Hematopoietic multipotent progenitor cell treated with erythropoietin and hydrocortisone succinate and interleukin-3 and kit ligand, for 17 days (in vitro differentiated cells): Measurements from ENCODE around the gene SUMF1.
A peak's percentile ranks its signal among the peaks of the same experiment; 100 is the strongest.

ENCODE experiments used
- DNase-seq: peaks from one replicate; pipeline ENCODE4 v3.0.0-alpha.2; 2015; ENCODE audit warnings: low spot score

Gene SUMF1

GRCh38 chr3:4497843-4498324, 30.8 kb upstream of the SUMF1 start:
- DNase-seq = no peak

DNA sequence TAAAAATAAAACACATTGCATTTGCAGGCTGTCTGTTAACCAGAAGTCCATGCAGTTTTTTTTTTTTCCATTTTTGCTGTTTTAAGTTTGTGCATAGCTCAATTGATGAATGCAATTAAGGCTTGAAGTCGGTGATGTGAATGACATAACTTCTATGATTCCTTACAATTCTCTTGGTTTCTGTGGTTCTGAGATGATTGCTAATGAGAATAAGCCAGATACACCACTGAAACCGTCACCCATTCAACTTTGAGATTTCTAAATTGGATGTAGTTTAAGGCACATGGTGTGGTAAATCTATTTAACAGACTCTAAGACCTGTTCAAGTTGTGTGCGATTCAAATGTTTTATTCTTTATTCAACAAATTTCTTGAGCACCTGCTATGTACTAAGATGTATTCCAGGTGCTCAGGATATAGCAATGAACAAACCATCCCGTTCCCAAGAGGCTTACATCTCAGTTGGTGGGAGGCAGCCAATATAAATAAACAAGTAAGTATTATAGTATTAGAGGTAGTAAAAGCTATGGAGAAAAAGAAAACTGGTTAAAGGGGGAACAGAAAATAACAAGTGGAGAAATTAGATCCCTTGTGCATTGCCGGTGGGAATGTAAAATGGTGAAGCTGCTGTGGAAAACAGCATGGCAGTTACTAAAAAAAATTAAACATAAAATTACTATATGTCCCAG, 30.1 kb upstream of the SUMF1 start:
- DNase-seq = no peak

- no peak for DNase-seq
Observed at GRCh38 chr3:4496087-4496452, 29.0 kb upstream of the SUMF1 start.

DNA sequence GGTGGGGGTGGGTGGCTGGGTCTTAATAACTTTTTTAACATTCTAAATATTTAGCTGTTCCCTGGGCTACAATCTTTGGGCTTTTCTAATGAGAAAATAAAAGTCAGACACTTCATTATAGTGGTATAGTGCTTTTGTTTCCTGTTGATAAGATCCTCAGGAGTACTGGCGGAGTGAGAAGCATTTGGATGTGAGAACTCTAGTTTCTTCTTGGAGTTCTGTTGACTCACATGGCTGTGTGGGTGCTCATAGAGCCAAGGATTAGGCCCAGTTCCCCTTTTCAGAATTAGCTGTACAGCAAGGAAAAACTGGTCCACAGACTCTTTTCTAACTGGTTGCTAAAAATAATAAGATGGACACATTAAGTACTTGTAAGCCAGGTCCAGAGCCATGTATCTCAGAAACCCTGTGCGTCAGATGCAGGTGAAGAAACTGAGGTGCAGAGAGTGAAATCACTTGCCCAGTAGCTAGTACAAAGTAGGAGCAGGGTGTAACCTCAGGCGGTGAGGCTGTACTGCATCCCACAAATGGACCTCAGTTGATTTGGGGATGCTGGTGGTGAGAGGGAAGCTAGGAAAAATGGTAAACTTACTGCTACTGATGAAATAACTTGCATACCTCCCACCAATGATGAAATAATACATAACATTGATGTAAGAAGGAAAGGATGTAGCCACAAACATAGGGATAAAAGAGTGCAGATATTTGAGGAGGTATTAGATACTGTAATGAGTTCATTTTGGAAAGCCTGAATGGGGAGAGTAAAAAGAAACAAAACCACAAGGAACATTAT, 28.4 kb upstream of the SUMF1 start:
- DNase-seq = no peak

GRCh38 chr3:4494895-4495264, 27.8 kb upstream of the SUMF1 start:
- peak; percentile 15 for DNase-seq

GRCh38 chr3:4493941-4494894, 27.1 kb upstream of the SUMF1 start:
- DNase-seq = no peak

- DNase-seq = peak; percentile 93
Observed at GRCh38 chr3:4493014-4493940, 26.2 kb upstream of the SUMF1 start, which contains the start of gene ITPR1. Gene ITPR1 (plus strand): TSS chr3:4493348. CDS start chr3:4516492, 23,144 bp downstream.

GRCh38 chr3:4492208-4493013, 25.3 kb upstream of the SUMF1 start:
- peak; percentile 26 for DNase-seq

- no peak for DNase-seq
Observed at GRCh38 chr3:4491855-4492207, 24.8 kb upstream of the SUMF1 start.

DNA sequence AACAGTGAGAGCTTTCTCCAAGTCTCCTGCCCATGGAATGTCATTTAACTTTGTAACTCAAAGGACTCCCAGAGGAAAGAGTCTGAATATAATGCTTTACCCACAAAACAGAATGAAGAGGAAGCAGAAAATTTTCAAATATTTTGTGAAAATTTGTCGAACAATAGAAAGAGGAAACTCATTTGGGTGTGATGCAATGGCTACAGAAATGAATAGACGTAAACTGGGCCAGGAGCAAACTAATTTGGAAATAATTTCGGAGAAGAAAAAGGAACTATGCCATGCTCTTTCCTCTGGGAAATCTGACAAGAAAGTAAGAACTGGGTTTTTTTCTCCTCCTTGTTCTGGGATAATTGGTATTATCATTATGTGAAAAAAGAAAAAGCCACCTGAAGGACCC, 11.2 kb upstream of the SUMF1 start:
- no peak for DNase-seq

DNA sequence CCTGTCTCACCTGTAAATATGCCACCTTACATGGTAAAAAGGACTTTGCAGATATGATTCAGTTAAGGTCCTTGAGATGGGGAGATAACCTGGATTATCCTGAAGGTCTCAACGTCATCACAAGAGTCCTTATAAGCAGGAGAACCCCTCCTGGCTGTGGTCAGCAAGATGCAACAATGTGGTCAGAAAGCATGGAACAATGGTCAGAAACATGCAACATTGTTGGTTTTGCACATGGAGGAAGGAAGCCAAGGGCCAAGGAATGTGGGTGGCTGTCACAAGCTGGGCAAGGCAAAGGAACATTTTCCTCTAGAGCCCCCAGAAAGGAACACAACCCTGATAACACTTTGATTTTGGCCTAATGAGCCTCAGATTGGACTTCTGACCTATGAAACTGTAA, 9.4 kb upstream of the SUMF1 start:
- no peak for DNase-seq

GRCh38 chr3:4475804-4476203, 8.7 kb upstream of the SUMF1 start:
- DNase-seq = no peak

GRCh38 chr3:4474683-4475490, 7.8 kb upstream of the SUMF1 start:
- no peak for DNase-seq

GRCh38 chr3:4472766-4473165, 5.7 kb upstream of the SUMF1 start:
- no peak for DNase-seq

DNA sequence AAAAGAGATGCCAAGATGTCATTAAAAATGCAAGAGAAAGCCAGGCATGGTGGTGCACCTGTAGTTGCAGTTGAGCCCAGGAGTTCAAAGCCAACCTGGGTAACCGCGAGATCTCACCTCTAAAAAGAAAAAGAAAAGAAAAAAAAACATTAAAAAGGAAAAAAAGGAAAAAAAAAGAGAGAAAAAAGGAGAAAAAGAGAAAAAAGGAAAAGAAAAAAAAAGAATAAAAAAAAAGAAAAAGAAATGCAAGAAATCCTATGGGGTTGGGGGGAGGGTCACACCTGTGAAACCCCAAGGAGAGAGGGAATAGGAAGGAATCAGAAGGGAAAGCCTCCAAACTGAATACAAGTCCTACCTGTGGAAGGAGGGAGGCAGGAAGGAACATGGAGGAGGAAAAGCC, 5.2 kb upstream of the SUMF1 start:
- DNase-seq = no peak

DNA sequence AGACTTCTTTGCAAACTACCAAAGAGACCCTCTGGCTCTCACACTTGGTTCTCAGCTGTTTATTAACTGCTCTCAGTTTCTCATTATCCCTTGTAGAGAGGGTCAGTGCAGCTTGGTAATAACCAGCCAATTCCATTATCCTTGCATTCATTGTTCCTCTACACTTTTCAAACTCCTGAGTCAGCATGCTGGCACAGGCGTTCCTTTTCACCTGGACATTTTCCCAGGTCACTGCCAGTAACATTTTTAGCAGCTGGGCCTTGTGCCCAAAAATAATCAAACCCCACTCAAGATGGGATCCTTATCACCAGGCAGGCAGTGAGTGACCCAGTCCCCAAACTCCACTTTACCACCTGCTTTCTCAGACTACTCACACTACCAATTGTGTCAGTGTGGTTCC, 4.8 kb upstream of the SUMF1 start:
- DNase-seq = no peak

GRCh38 chr3:4467522-4467867, 426 bp upstream of the SUMF1 start:
- no peak for DNase-seq

DNA sequence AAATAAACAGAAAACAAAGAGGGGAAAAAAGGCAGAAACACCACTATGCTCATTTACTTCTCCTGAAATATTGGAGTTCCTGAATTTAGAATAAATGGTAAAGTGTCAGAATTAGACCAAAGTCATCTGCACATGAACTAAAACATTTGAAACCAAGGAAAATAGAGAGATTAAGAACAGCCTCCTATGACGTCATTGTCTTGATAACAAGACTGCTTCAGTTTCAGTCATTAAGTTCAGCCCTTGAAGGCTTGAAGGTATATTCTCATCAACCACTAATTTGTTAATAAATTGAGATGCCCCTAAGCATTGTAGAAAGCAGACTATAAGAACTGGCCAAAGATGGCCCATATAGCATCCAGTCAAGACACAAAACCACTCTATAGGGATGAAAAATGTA, 2.5 kb downstream of the SUMF1 start:
- peak; percentile 45 for DNase-seq

DNA sequence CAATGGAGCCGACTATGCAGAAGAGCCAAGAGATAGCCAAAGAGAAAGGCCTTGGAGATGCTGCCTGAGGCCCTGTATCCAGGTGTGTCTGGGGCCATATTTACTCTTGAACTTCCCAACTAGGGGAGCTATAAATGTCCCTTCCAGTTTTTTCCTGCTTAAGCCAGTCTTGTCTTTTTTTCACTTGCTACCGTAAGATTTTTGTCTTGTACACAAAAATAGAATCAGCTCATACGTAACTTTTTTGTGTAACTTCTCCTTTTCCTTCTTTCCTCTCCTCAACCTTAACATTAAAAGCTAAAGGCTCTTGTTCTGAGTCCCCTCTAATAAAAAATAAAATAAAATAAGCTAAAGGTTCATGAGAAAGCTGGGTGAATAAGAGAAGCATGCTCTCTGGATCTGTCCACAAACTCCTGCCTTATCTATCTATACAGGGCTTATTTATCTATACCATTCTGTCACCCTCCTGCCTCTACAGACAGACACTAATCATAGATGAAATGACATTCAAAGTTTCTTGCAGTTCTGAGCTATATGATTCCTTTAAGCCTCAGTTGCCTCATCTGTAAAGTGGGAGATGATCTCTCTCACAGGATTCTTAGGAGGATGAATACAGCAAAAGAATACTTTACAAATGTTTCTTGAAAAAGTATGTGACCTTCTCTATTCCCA, 4.6 kb downstream of the SUMF1 start:
- peak; percentile 33 for DNase-seq
